LoVo (cell line): Measurements from ENCODE around the gene ZNF227.
"Not testable (repeated sequence)": the region's sequence is repeated elsewhere in the genome, so short reads cannot be mapped to it uniquely, and the experiment has no call there.

ENCODE experiments used
- DNase-seq: peaks from one replicate; pipeline ENCODE4 v3.0.0-alpha.2; 2016; ENCODE audit warnings: low spot score

The ZNF227 gene

DNA sequence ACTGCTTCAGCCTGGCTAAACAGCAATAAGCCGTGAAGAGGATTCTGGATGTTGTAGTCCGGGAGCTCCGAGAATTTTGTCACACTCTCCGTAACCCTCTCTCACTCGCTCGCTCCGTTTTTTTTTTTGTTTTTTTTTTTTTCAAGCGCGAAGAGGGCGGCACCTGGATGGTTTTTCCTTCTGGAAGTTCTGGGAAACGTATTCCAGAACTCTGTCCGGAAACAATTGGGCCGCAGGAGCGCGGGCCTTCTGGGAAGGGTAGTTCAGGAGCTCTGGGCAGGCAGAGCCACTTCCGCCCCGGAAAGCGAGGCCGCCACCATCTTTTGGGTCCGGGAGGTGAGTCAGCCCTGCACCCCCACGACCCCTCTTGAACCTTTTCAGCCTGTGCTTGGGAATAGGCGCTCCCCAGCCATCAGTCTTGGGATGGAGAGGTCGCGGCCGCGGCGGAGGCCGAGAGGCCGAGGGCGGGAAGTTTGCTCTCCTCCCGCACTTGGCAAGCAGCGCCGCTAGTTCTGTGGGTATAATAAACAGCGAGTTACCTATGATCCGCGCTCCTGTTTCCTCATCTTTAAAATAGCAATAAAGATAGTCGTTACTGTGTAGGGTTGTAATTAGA, at the start of gene ZNF227:
TSS of gene ZNF227 (plus strand) at position 283 of the 616 bp plus-strand sequence. CDS start 5,261 bp downstream, outside the sequence.
- peak; percentile 86 for DNase-seq

GRCh38 chr19:44163789-44164188, 48.5 kb upstream of the ZNF227 start:
- DNase-seq: no peak

GRCh38 chr19:44164327-44164672, 48.0 kb upstream of the ZNF227 start:
- DNase-seq: no peak

- DNase-seq: peak; percentile 95
These were observed 47.4 kb upstream of the ZNF227 start, which contains the start of gene ZNF226 for GRCh38 chr19:44164673-44165512. Gene ZNF226 (plus strand): TSS chr19:44165100. CDS start chr19:44170081, 4,981 bp downstream.

DNA sequence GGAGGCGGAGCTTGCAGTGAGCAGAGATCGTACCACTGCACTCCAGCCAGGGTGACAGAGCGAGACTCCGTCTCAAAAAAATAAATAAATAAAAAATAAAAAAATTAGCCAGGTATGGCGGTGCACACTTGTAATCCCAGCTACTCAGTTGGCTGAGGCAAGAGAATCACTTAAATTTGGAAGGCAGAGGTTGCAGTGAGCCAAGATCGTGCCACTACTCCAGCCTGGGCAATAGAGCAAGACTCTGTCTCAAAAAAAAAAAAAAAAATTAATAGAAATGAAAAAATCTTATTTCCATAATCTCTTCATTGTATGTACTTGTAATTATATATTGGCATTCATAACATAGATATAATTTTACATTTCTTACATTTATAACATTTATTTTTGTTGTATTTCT, 41.7 kb upstream of the ZNF227 start:
- not testable (repeated sequence) for DNase-seq

GRCh38 chr19:44176590-44176989, 35.7 kb upstream of the ZNF227 start:
- no peak for DNase-seq

GRCh38 chr19:44180968-44181367, 31.4 kb upstream of the ZNF227 start:
- no peak for DNase-seq

GRCh38 chr19:44182145-44182544, 30.2 kb upstream of the ZNF227 start:
- DNase-seq: no peak

GRCh38 chr19:44190020-44190419, 22.3 kb upstream of the ZNF227 start:
- DNase-seq: no peak

GRCh38 chr19:44192127-44192526, 20.2 kb upstream of the ZNF227 start:
- no peak for DNase-seq

DNA sequence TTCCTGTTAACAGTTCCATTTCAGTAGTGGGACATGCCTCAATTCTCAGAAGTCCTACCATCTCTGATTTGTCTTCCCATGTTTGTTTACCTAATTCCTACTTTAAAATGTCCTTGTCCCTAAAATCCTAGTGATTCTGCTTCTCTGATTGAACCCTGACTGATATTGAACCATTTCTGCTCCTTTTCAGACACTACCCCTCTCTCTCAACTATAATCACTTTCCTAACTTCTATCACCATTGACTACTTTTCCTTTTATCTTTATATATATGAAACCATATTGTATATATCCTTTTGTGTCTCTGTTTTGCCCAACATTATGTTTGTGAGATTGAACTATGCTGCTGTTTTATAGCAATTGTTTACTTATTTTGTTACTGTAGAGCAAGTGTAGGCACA, 15.6 kb upstream of the ZNF227 start:
- DNase-seq: no peak

GRCh38 chr19:44202470-44202869, 9.9 kb upstream of the ZNF227 start:
- DNase-seq: no peak

DNA sequence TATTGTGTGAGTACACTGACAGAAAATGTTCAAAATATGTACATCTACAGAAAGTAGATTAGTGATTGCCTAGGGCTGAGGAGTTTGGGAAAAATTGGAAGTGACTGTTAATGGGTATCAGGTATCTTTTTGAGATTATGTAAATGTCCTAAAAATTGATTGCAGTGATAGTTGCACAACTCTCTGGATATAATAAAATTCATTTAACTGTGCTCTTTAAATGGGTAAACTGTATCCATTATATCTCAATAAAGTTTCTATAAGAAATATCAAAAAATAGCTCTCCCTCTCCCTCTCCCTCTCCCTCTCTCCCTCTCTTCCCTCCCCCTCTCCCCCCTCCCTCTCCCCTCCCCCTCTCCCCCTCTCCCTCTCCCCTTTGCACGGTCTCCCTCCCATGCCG, 9.4 kb upstream of the ZNF227 start:
- no peak for DNase-seq

DNA sequence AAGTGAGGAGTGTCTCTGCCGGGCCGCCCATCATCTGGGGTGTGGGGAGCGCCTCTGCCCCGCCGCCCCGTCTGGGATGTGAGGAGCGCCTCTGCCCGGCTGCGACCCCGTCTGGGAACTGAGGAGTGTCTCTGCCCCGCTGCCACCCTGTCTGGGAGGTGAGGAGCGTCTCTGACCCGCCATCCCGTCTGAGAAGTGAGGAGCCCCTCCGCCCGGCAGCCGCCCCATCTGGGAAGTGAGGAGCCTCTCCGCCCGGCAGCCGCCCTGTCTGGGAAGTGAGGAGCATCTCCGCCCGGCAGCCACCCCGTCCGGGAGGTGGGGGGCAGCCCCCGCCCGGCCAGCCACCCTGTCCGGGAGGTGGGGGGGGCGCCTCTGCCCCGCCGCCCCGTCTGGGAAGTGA, 8.5 kb upstream of the ZNF227 start:
- not testable (repeated sequence) for DNase-seq

DNA sequence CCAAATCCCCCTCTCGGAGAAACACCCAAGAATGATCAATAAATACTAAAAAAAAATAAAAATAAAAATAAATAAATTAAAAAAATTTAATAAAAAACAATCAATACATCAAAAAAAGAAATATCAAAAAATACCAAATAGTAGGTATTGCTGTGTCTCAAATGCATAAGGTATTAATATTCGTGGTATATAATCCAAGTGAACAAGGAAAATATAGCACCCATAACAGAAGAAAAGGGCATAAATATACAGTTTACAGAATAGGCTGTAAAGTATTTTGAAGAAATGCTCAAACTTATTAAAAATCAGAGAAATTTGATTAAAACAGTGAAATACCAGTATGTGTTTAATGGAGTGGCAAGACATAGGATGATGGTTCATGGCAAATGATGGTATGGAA, 7.6 kb upstream of the ZNF227 start:
- DNase-seq: no peak

DNA sequence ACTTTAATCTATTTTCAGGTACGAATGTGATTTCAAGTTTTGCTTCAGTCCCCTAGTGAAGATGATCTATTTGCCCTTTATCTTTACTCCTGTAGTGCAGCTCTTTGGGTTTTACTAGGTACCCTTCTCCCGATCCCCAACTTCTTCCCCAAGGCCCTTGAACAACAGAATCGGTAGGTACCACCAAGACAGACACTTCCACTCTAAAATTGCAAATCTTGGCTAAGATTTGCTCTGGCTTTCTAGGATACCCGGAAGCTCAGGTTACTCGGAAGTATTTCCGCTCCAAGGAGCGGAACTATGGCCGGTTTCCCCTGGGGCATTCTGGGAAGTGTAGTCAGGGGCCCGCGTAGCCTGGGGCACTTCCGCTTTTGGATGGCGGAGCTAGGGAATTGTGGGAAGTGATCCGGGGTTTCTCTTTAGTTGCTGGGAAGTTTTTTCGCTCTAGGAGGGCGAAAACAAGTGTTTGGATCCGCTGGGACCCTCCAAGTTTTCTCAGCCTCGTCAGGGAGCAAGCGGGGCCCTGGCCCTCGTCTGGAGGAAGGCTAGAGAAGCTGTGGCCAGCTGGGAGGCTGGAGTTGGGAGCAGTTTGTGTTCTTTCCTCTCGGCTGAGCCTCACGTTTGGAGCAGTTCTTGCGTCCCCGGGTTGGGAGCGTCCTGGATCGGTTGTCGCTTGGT, 5.1 kb upstream of the ZNF227 start:
- DNase-seq: peak; percentile 53

GRCh38 chr19:44212866-44213346, 574 bp downstream of the ZNF227 start:
- DNase-seq: peak; percentile 2

GRCh38 chr19:44219926-44220325, 7.6 kb downstream of the ZNF227 start:
- DNase-seq: not testable (repeated sequence)

GRCh38 chr19:44220761-44221160, 8.4 kb downstream of the ZNF227 start:
- DNase-seq: not testable (repeated sequence)

- not testable (repeated sequence) for DNase-seq
These were observed 9.0 kb downstream of the ZNF227 start for GRCh38 chr19:44221291-44221690.

DNA sequence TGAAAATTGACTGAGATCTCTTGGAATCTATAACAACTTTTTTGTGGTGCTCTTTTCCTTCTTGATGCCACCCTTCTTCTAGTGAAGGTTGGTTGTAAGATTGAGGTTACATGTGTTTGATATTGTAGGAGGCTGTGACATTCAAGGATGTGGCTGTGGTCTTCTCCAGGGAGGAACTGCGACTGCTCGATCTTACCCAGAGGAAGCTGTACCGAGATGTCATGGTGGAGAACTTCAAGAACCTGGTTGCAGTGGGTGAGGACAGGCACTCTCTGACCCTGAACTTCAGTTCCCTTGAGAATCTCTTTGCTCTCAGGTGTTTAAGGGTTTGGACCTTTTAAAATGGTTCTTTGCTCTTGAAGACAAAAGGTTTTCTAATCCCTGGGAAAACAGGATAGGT, 16.0 kb downstream of the ZNF227 start:
- no peak for DNase-seq

- DNase-seq: no peak
These were observed 20.5 kb downstream of the ZNF227 start for GRCh38 chr19:44232867-44233266.

DNA sequence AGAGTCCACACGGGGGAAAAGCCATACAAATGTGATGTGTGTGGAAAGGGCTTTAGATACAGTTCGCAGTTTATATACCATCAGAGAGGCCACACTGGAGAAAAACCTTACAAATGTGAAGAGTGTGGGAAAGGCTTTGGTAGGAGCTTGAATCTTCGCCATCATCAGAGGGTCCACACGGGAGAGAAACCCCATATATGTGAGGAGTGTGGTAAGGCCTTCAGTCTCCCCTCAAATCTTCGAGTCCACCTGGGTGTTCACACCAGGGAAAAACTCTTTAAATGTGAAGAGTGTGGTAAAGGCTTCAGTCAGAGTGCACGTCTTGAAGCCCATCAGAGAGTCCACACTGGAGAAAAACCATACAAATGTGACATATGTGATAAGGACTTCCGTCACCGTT, 24.1 kb downstream of the ZNF227 start:
- DNase-seq: no peak
